Stimulated activated CD4-positive, alpha-beta T cell treated with anti-CD3 and anti-CD28 coated beads, Interleukin-2, amount 100 ng/mL, for 4 hours (primary cell): ENCODE data around the gene CCDC6.
"Not testable (repeated sequence)": the region's sequence is repeated elsewhere in the genome, so short reads cannot be mapped to it uniquely, and the experiment has no call there.

ENCODE experiments used
- DNase-seq: peaks from one replicate; pipeline ENCODE4 v3.0.0-alpha.2; 2020; ENCODE audit warnings: low read depth

CCDC6 gene

GRCh38 chr10:59754951-59755350 lies 151.4 kb downstream of the CCDC6 start:
- DNase-seq = no peak

DNA sequence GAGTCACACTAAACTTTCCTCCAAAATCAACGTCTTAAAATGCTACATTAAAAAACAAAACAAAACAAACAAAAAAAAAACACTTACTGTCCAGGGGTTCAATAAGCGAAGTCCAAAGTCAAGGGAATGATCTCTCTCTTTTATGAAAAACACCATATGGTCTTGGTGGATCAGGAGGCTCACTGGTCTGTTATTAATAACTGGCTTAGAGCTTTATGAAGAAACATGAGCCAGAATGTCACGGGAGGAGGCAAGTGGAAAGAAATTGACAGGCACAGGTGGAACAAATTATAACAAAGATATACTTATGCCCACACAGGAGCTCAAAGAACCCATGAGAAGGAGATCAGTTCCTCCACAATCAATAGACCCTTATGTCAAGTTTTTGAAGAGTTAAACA lies 153.1 kb downstream of the CCDC6 start, which contains the start of gene MRLN:
Gene MRLN, minus strand, starts transcription at position 189 of the 400 bp plus-strand sequence.
- DNase-seq = no peak

DNA sequence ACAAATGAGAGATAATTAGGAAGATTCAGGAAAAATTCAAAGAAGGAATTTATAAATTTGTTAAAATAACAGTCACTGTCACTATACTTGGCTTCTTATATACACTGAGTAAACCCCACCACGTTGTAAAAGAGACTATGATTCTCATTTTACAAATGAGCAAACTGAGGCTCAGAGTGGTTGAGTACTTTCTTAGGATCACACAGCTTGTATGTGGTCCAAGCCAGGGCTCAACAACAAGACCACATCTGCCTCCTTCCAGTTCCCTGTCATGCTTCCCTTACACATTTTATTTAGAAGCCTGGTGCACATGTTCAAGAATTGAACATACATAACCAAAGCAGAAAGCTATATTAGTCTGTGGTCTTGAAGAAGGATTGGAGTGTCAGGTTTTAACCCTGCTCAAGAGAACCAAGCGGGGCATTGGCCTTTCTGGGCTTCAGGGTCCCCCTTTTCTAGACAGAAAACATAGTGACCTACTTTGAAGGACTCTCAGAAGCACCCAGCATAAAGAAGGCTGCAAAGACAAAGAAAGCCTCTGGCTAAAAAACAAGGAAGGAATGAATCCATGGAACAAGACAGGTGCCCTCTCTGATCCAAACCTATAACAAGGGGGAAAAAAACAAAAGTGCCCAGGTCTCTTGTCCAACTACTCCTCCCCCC lies 153.9 kb downstream of the CCDC6 start:
- no peak for DNase-seq

DNA sequence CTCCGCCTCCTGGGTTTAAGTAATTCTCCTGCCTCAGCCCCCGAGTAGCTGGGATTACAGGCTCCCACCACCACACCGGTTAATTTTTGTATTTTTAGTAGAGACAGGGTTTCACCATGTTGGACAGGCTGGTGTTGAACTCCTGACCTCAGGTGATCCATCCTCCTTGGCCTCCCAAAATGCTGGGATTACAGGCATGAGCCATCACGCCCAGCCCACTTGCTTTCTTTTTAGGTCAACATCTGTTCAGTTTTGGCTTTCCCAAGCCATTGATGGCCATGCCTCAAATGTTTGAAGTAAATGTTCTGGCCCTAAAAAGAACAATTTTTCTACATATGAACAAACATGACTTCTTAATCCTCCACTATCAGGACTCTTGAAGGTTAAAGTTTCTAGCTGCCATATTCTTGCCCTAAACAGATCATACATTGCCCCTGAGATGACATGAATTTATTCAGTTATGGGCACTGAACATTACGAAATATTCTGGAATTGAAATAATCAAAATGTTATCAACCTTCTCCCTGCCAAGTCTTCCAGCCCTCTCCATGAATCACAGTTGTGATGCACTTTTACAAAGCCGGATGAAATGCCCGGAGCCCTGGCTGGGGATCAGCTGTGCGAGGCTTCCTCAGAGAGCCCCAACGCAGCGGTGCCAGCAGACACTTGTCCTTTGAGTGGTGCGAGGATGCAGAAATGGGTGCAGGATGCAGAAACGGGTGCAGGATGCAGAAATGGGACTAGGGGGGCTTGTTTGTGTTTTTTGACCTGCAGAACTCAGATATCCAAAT lies 156.0 kb downstream of the CCDC6 start:
- DNase-seq = no peak

DNA sequence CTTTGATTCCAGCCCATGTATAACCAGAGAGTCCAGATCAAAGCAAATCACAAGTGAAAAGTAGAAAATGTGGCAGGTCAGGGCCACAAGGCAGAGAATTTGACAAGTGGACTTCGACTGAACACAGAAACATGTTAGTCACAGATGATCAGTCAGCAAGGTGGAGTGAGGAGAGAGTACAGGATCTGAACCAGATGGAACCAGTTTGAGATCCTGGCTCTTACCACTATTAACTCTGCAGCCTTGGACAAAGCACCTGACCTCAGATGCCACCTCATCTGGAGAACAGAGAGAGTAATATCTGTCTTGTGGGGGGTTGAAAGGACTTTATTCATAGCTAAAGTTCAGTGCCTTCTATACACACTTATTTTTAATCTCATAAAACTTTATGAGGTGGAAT lies 157.5 kb downstream of the CCDC6 start:
- DNase-seq = no peak

DNA sequence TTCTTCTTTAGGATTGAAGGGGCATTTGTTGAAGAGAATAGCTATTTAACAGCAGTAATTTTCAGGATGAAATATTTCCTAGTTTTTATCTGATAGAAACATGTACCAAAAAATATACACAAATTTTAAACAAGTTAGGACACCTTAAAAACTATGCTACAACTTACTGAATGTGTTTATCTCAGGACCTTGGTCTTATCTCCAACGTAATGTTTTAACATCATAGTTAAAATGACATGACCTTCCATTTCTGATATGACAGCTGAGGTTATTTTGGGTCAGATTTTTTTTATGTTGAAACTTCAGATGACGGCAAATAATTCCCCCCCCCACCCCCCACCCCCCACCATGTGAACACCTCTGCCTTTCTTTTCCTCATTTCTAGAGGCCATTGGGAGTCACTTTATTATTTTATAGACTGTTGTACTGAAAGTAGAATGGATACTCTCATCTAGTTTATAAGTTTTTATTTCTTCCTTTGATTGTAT lies 161.1 kb downstream of the CCDC6 start:
- no peak for DNase-seq

DNA sequence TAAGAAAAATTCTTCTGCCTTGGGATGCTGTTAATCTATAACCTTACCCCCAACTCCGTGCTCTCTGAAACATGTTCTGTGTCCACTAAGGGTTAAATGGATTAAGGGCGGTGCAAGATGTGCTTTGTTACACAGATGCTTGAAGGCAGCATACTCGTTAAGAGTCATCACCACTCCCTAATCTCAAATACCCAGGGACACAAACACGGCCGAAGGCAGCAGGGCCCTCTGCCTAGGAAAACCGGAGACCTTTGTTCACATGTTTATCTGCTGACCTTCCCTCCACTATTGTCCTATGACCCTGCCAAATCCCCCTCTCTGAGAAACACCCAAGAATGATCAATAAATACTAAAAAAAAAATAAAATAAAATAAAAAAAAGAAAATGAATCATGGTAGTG lies 161.6 kb downstream of the CCDC6 start:
- not testable (repeated sequence) for DNase-seq

GRCh38 chr10:59744156-59744555 lies 162.2 kb downstream of the CCDC6 start:
- not testable (repeated sequence) for DNase-seq

DNA sequence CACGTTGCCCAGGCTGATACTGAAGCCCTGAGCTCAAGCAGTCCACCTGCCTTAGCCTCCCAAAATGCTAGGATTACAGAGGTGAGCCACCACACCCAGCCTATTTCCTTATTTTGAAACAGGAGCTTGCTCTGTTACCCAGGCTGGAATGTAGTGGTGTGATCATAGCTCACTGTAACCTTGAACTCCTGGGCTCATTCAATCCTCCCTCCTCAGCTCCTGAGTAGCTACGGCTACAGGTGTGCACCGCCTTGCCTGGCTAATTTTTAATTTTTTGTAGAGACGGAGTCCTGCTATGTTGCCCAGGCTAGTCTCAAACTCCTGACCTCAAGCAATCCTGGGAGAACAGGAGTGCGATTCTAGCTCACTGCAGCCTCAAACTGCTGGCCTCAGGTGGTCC lies 164.8 kb downstream of the CCDC6 start:
- no peak for DNase-seq

DNA sequence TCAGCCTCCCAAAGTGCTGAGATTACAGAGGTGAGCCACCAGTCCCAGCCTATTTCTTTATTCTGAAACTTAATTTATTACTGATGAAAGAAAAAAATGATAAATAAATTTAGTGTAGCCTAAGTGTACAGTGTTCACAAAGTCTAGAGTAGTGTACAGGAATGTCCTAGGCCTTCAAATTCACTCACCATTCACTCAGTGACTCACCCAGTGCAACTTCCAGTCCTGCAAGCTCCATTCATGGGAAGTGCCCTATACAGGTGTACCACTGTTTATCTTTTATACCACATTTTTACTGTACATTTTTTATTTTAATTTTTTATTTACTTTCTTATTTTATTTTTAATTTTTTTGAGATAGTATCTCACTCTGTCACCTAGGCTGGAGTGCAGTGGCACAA lies 165.3 kb downstream of the CCDC6 start:
- DNase-seq = no peak
